ENCODE measurements around the gene PRKG1. TPM values are rescaled to one million over a fixed set of nuclear protein-coding genes. Genes with fewer than 3 reads are reported as not detected.

Gene PRKG1
- total and polyA plus RNA-seq, 2 of the 4 experiments (the other 2 are of a cell fraction) = 3.5 to 18.3 TPM

DNA sequence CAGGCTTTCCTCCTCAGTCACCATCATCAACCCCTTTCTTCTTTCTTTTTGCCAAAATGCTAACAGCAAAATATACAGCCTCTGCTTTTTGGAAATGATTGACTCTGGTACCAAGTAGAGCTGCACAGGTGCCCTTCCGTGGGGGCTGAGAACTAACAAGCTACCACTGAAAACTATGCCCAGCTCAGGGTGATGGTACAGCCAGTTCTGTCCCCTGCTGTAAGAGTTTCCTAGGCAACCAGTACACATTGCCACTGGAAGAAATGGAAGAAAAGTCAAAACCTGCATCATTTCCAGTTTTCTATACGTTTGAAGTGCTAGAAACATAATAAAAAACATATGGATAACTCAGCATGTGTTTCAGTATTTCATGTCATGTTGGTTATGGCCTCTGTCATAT, 297.5 kb downstream of the PRKG1 start:
- H4K5ac ChIP-seq (ENCODE audit: low read depth, low read length) = no peak overlapping the region
- no peaks in the 10 kb centered on the region for H4K20me1 ChIP-seq (ENCODE audit: insufficient read depth, low read length)
- no peak overlapping the region for H3K4me3 ChIP-seq (ENCODE audit: insufficient read depth, low read depth, low read length)
- H2BK5ac ChIP-seq (ENCODE audit: low read depth, low read length, poor library complexity, severe bottlenecking) = no peak overlapping the region
- no peak overlapping the region for H3K56ac ChIP-seq (ENCODE audit: extremely low read depth, insufficient read depth, low read length)
- ATAC-seq (ENCODE audit: low read depth) = no peak
- no peak overlapping the region for H2AFZ ChIP-seq (replicated peaks; ENCODE audit: low read length, poor library complexity)
- no peak for DNase-seq
- no peak overlapping the region for H2BK120ac ChIP-seq (ENCODE audit: low read depth, low read length)
- TF ChIP-seq, protein P1, sequence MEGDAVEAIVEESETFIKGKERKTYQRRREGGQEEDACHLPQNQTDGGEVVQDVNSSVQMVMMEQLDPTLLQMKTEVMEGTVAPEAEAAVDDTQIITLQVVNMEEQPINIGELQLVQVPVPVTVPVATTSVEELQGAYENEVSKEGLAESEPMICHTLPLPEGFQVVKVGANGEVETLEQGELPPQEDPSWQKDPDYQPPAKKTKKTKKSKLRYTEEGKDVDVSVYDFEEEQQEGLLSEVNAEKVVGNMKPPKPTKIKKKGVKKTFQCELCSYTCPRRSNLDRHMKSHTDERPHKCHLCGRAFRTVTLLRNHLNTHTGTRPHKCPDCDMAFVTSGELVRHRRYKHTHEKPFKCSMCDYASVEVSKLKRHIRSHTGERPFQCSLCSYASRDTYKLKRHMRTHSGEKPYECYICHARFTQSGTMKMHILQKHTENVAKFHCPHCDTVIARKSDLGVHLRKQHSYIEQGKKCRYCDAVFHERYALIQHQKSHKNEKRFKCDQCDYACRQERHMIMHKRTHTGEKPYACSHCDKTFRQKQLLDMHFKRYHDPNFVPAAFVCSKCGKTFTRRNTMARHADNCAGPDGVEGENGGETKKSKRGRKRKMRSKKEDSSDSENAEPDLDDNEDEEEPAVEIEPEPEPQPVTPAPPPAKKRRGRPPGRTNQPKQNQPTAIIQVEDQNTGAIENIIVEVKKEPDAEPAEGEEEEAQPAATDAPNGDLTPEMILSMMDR (conservative IDR thresholded peaks at IDR 0.05; ENCODE audit: low read depth, low read length) = no peak
- TF ChIP-seq, protein P2, sequence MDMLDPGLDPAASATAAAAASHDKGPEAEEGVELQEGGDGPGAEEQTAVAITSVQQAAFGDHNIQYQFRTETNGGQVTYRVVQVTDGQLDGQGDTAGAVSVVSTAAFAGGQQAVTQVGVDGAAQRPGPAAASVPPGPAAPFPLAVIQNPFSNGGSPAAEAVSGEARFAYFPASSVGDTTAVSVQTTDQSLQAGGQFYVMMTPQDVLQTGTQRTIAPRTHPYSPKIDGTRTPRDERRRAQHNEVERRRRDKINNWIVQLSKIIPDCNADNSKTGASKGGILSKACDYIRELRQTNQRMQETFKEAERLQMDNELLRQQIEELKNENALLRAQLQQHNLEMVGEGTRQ (IDR thresholded peaks at IDR 0.05; ENCODE audit: low read depth, low read length) = no peak
- TF ChIP-seq MXI1 (IDR thresholded peaks at IDR 0.05; ENCODE audit: borderline replicate concordance, low read depth, low read length) (no peak), FOS (IDR thresholded peaks at IDR 0.05; ENCODE audit: low read depth, low read length) (no peak), MAFK (IDR thresholded peaks at IDR 0.05; ENCODE audit: low read depth, low read length) (no peak), MAZ (IDR thresholded peaks at IDR 0.05; ENCODE audit: borderline replicate concordance, low read depth, low read length) (no peak), BHLHE40 (IDR thresholded peaks at IDR 0.05; ENCODE audit: low read depth, low read length) (no peak)
- WGBS, 2 experiments (ENCODE audit: extremely low coverage in 2 of 2, insufficient read length in 1 of 2) = no CpG with 5 or more reads among the region's 2 CpGs
- H2BK15ac ChIP-seq (ENCODE audit: low read depth, low read length) = no peak overlapping the region
- in situ Hi-C loops (cut with MboI; ENCODE audit: low sequenced_read_pairs) (no loop called here), intact Hi-C loops (cut with micrococcal nuclease) (no loop called here), dilution Hi-C loops (cut with HindIII; ENCODE audit: low sequenced_read_pairs, unreplicated experiment) (no loop called here)
- no peaks in the 10 kb centered on the region for H3K9me3 ChIP-seq (ENCODE audit: control insufficient read depth, insufficient read depth, low read length)
- no peak overlapping the region for H4K8ac ChIP-seq (ENCODE audit: low read depth in 2 of 2, low read length in 2 of 2)
- ChIA-PET CTCF (no interaction called here), POLR2A (ENCODE audit: unreplicated experiment) (no interaction called here)
- BruUV-seq (replicated peaks) = no TSS peak
- H3K9me1 ChIP-seq (ENCODE audit: insufficient read depth, low read length) = 0 out of 2 replicates have a peak, but pooled peaks cover 2% of the 10 kb centered on the region
- 0 out of 2 replicates have a peak, but pooled peaks cover under 1% of the 10 kb centered on the region for H3K36me3 ChIP-seq (ENCODE audit: control insufficient read depth, insufficient read depth, low read length)
- H3K79me1 ChIP-seq (ENCODE audit: low read depth in 1 of 2, low read length in 2 of 2) = peaks cover 11 to 13% of the 10 kb centered on the region in 2 experiments; a peak in 3 of 4 replicates
- H4K91ac ChIP-seq (ENCODE audit: insufficient read depth, low read depth, low read length) = no peak overlapping the region
- H3K23ac ChIP-seq (ENCODE audit: low read depth, low read length) = no peak overlapping the region
- H3K18ac ChIP-seq (ENCODE audit: low read depth, low read length) = no peak overlapping the region
- H2BK20ac ChIP-seq (ENCODE audit: low read depth, low read length) = no peak overlapping the region
- no peak overlapping the region for H2AK9ac ChIP-seq (replicated peaks; ENCODE audit: low read depth, low read length, poor library complexity)
- no peak overlapping the region for H3K4me2 ChIP-seq (ENCODE audit: low read depth, low read length)
- no peak overlapping the region for H3K14ac ChIP-seq (replicated peaks; ENCODE audit: low read depth, low read length)
- H3K9ac ChIP-seq (ENCODE audit: low read depth, low read length) = no peak overlapping the region
- H3K4me1 ChIP-seq (ENCODE audit: control insufficient read depth, insufficient read depth, low read length) = no peaks in the 10 kb centered on the region
- no peak overlapping the region for H3K4ac ChIP-seq (ENCODE audit: low read depth, low read length)
- H3K27me3 ChIP-seq (ENCODE audit: control insufficient read depth, insufficient read depth, low read length) = no peaks in the 10 kb centered on the region
- no peak overlapping the region for H3K27ac ChIP-seq (ENCODE audit: insufficient read depth, low read length)
- H2AK5ac ChIP-seq (ENCODE audit: low read depth, low read length) = no peak overlapping the region
